DND-41 (cell line): ENCODE data around the gene NAA50.

Experiments
- ATAC-seq: fragments of 200-7000 bp; cut with Tn5 transposase; 3 replicates; pipeline ENCODE4 v1.9.1; 2021; ENCODE audit warnings: low read depth; ENCODE audit not compliant: insufficient read depth
- DNase-seq: peaks from one replicate; pipeline ENCODE4 v3.0.0-alpha.2; 2020
- H2AFZ ChIP-seq: 2 replicates; pipeline ENCODE4 v1.6.0; 2012; ENCODE audit warnings: low read depth, low read length
- H3K27ac ChIP-seq: 2 replicates; pipeline ENCODE4 v1.5.1; 2012; ENCODE audit warnings: low read length, inconsistent platforms
- H3K27me3 ChIP-seq: fragments of 200-600 bp; sonication (generic); 2 replicates; pipeline ENCODE4 v1.6.0; 2012; ENCODE audit warnings: low read length, mild to moderate bottlenecking, inconsistent platforms; ENCODE audit not compliant: insufficient read depth, poor library complexity
- H3K36me3 ChIP-seq: 2 replicates; pipeline ENCODE4 v1.5.1; 2012; ENCODE audit warnings: low read length, inconsistent platforms; ENCODE audit not compliant: insufficient read depth
- H3K4me1 ChIP-seq: 2 replicates; pipeline ENCODE4 v1.5.1; 2012; ENCODE audit warnings: mild to moderate bottlenecking, low read length; ENCODE audit not compliant: insufficient read depth
- H3K4me2 ChIP-seq: 2 replicates; pipeline ENCODE4 v1.6.0; 2012; ENCODE audit warnings: mild to moderate bottlenecking, moderate library complexity, low read length, inconsistent platforms; ENCODE audit not compliant: insufficient read depth
- H3K4me3 ChIP-seq, 2 experiments: fragments of 200-600 bp in 1 of 2; shearing (Covaris generic) in 1 of 2; 2 replicates each; pipeline ENCODE4 v1.5.1; 2012 to 2016; ENCODE audit warnings: inconsistent platforms in 2 of 2, low read length in 2 of 2, mild to moderate bottlenecking in 2 of 2, low read depth in 1 of 2, moderate library complexity in 1 of 2
- H3K79me2 ChIP-seq: 2 replicates; pipeline ENCODE4 v1.6.0; 2012; ENCODE audit warnings: low read length, inconsistent platforms; ENCODE audit not compliant: insufficient read depth
- H3K9ac ChIP-seq: 2 replicates; pipeline ENCODE4 v1.6.0; 2012; ENCODE audit warnings: low read depth, mild to moderate bottlenecking, inconsistent platforms, low read length, moderate library complexity
- H3K9me3 ChIP-seq: 2 replicates; pipeline ENCODE4 v1.5.1; 2012; ENCODE audit warnings: low read length, moderate library complexity, mild to moderate bottlenecking, inconsistent platforms; ENCODE audit not compliant: insufficient read depth, severe bottlenecking
- H4K20me1 ChIP-seq: 2 replicates; pipeline ENCODE4 v1.6.0; 2012; ENCODE audit warnings: low read length; ENCODE audit not compliant: insufficient read depth
- EZH2 ChIP-seq: IDR thresholded peaks from 3 replicates; pipeline ENCODE4 v1.6.1; 2012; ENCODE audit warnings: borderline replicate concordance, low read depth, mild to moderate bottlenecking, moderate library complexity, low read length, inconsistent platforms; ENCODE audit not compliant: severe bottlenecking
- TF ChIP-seq, protein P1 (sequence below): IDR thresholded peaks from 2 replicates; pipeline ENCODE4 v1.5.1; 2012; ENCODE audit warnings: borderline replicate concordance, low read length, moderate library complexity, mild to moderate bottlenecking; ENCODE audit not compliant: poor library complexity, severe bottlenecking; ENCODE audit errors: extremely low read depth

NAA50 gene

GRCh38 chr3:113769551-113769950, 23.5 kb upstream of the NAA50 start:
- DNase-seq, result no peak
- no peaks in the 10 kb centered on the region for H3K27me3 ChIP-seq
- no peak overlapping the region for H2AFZ ChIP-seq
- no peak overlapping the region for H3K27ac ChIP-seq
- no peak overlapping the region for H3K4me2 ChIP-seq
- no peaks in the 10 kb centered on the region for H3K9me3 ChIP-seq
- H3K79me2 ChIP-seq, result 0 out of 2 replicates have a peak, but pooled peaks cover 2% of the 10 kb centered on the region
- no peak for TF ChIP-seq EZH2
- TF ChIP-seq, protein P1, sequence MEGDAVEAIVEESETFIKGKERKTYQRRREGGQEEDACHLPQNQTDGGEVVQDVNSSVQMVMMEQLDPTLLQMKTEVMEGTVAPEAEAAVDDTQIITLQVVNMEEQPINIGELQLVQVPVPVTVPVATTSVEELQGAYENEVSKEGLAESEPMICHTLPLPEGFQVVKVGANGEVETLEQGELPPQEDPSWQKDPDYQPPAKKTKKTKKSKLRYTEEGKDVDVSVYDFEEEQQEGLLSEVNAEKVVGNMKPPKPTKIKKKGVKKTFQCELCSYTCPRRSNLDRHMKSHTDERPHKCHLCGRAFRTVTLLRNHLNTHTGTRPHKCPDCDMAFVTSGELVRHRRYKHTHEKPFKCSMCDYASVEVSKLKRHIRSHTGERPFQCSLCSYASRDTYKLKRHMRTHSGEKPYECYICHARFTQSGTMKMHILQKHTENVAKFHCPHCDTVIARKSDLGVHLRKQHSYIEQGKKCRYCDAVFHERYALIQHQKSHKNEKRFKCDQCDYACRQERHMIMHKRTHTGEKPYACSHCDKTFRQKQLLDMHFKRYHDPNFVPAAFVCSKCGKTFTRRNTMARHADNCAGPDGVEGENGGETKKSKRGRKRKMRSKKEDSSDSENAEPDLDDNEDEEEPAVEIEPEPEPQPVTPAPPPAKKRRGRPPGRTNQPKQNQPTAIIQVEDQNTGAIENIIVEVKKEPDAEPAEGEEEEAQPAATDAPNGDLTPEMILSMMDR, result no peak
- no peak overlapping the region for H3K4me3 ChIP-seq
- H3K9ac ChIP-seq, result no peak overlapping the region
- H3K4me1 ChIP-seq, result peaks cover 13% of the 10 kb centered on the region
- no peak for ATAC-seq
- no peaks in the 10 kb centered on the region for H3K36me3 ChIP-seq
- H4K20me1 ChIP-seq, result peaks cover 4% of the 10 kb centered on the region

- Histone ChIP-seq H3K27me3 (no peaks in the 10 kb centered on the region), H3K36me3 (no peaks in the 10 kb centered on the region), H3K79me2 (no peaks in the 10 kb centered on the region), H3K4me2 (no peak overlapping the region), H3K9ac (no peak overlapping the region), H3K27ac (no peak overlapping the region), H3K4me3 (no peak overlapping the region), H3K9me3 (no peaks in the 10 kb centered on the region), H3K4me1 (no peaks in the 10 kb centered on the region), H4K20me1 (no peaks in the 10 kb centered on the region), H2AFZ (no peak overlapping the region)
- ATAC-seq (no peak), DNase-seq (no peak)
- TF ChIP-seq, protein P1, result no peak
- TF ChIP-seq EZH2, result no peak
Observed at GRCh38 chr3:113764698-113765097, 18.6 kb upstream of the NAA50 start.

GRCh38 chr3:113758389-113759024, 12.5 kb upstream of the NAA50 start:
- no peaks in the 10 kb centered on the region for H4K20me1 ChIP-seq
- no peaks in the 10 kb centered on the region for H3K9me3 ChIP-seq
- H3K79me2 ChIP-seq, result peaks cover 9% of the 10 kb centered on the region
- DNase-seq (no peak), ATAC-seq (no peak)
- H3K27ac ChIP-seq, result no peak overlapping the region
- TF ChIP-seq EZH2, result no peak
- TF ChIP-seq, protein P1, result no peak
- no peak overlapping the region for H2AFZ ChIP-seq
- H3K36me3 ChIP-seq, result no peaks in the 10 kb centered on the region
- H3K9ac ChIP-seq, result no peak overlapping the region
- no peak overlapping the region for H3K4me3 ChIP-seq
- H3K4me1 ChIP-seq, result no peaks in the 10 kb centered on the region
- H3K27me3 ChIP-seq, result no peaks in the 10 kb centered on the region
- H3K4me2 ChIP-seq, result no peak overlapping the region
